GM12892 (cell line): ENCODE measurements around the gene DUSP3.
"Not testable (repeated sequence)": the region's sequence is repeated elsewhere in the genome, so short reads cannot be mapped to it uniquely, and the experiment has no call there.

Experiments used
- POLR2A ChIP-seq: IDR thresholded peaks from 2 replicates; pipeline ENCODE4 v1.6.1; 2011; ENCODE audit warnings: low read depth, low read length, control low read depth
- POLR2AphosphoS5 ChIP-seq: IDR thresholded peaks from 2 replicates; pipeline ENCODE4 v1.6.1; 2011; ENCODE audit warnings: low read depth, low read length, control low read depth

DNA sequence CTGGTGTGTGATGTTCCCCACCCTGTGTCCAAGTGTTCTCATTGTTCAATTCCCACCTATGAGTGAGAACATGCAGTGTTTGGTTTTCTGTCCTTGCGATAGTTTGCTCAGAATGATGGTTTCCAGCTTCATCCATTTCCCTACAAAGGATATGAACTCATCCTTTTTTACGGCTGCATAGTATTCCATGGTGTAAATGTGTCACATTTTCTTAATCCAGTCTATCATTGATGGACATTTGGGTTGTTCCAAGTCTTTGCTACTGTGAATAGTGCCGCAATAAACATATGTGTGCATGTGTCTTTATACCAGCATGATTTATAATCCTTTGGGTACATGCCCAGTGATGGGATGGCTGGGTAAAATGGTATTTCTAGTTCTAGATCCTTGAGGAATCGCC, 13.9 kb upstream of the DUSP3 start:
- not testable (repeated sequence) for TF ChIP-seq POLR2A, POLR2AphosphoS5
